ENCODE results near the gene TMEM14C. TPM values are rescaled to one million over a fixed set of nuclear protein-coding genes. Genes with fewer than 3 reads are reported as not detected.

The TMEM14C gene
- total and polyA plus RNA-seq, 4 donors: 52.8 to 173 (median 78.3) TPM

DNA sequence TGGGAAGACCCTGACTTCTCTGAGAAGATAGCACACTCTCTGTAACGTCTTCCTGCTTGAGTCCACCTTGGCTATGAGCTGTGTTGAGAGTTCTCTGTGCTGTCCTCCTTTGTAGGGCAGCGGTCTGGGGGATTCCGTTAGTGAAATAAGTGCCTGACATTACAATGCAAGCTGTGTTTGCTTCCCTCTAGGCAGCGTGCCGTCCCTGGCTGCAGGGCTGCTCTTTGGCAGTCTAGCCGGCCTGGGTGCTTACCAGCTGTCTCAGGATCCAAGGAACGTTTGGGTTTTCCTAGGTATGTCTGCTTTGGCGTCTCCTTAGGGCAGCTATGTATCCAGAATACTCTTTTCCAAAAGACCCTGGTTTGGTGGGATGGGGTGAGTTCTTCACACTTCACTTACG is 2.8 kb downstream of the TMEM14C start:
- no peak overlapping the region for H3K27ac ChIP-seq (ENCODE audit: low read depth in 1 of 2, low read length in 1 of 2)
- H3K27me3 ChIP-seq (ENCODE audit: control insufficient read depth in 3 of 3, insufficient read depth in 3 of 3, low read length in 2 of 3): no peaks in the 10 kb centered on the region
- H3K9ac ChIP-seq (ENCODE audit: insufficient read depth in 1 of 2, low read length in 2 of 2): no peak overlapping the region
- DNase-seq: no peak
- peaks cover 4 to 25% (median 7%) of the 10 kb centered on the region in 5 donors for H3K4me1 ChIP-seq (ENCODE audit: control insufficient read depth in 5 of 5, insufficient read depth in 5 of 5, low read length in 5 of 5)
- TF ChIP-seq, protein P1, sequence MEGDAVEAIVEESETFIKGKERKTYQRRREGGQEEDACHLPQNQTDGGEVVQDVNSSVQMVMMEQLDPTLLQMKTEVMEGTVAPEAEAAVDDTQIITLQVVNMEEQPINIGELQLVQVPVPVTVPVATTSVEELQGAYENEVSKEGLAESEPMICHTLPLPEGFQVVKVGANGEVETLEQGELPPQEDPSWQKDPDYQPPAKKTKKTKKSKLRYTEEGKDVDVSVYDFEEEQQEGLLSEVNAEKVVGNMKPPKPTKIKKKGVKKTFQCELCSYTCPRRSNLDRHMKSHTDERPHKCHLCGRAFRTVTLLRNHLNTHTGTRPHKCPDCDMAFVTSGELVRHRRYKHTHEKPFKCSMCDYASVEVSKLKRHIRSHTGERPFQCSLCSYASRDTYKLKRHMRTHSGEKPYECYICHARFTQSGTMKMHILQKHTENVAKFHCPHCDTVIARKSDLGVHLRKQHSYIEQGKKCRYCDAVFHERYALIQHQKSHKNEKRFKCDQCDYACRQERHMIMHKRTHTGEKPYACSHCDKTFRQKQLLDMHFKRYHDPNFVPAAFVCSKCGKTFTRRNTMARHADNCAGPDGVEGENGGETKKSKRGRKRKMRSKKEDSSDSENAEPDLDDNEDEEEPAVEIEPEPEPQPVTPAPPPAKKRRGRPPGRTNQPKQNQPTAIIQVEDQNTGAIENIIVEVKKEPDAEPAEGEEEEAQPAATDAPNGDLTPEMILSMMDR (IDR thresholded peaks at IDR 0.05; ENCODE audit: control extremely low read depth, extremely low read depth): no peak
- WGBS, 2 donors: 88 to 93% methylated on average over 9 of the region's 9 CpGs
- ATAC-seq (ENCODE audit: insufficient read depth, low FRiP score): no peak
- peaks cover 0 to 24% (median 17%) of the 10 kb centered on the region in 4 donors for H3K36me3 ChIP-seq (ENCODE audit: control insufficient read depth in 4 of 4, insufficient read depth in 4 of 4, low read length in 4 of 4)
- no peaks in the 10 kb centered on the region for H3K9me3 ChIP-seq (ENCODE audit: control insufficient read depth in 4 of 4, insufficient read depth in 3 of 4, low read length in 3 of 4)
- H3K4me3 ChIP-seq: no peak overlapping the region

DNA sequence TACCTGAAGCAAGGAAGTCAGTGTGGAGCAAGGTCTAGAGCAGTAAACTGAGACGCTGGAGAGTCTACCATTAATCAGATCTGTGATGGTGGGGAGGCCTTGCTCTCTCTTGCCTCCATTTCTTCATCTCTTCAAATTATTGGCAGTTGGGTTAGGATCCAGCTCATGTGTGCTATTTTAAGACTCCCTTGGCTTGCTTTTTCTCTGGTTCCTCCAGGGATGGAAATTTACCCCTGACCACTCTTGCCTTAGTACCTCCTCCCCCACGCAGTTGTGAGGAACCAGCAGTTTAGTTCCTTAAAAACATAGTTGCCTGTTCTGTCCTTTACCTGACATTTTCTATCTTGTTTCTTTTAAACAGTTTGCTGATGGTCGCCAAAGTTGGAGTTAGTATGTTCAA is 7.4 kb downstream of the TMEM14C start:
- Histone ChIP-seq H3K4me3 (no peak overlapping the region), H3K36me3 (ENCODE audit: control insufficient read depth in 4 of 4, insufficient read depth in 4 of 4, low read length in 4 of 4) (peaks cover 8 to 35% (median 25%) of the 10 kb centered on the region in 4 donors), H3K27ac (ENCODE audit: low read depth in 1 of 2, low read length in 1 of 2) (no peak overlapping the region), H3K9ac (ENCODE audit: insufficient read depth in 1 of 2, low read length in 2 of 2) (no peak overlapping the region), H3K4me1 (ENCODE audit: control insufficient read depth in 5 of 5, insufficient read depth in 5 of 5, low read length in 5 of 5) (no peaks in the 10 kb centered on the region), H3K9me3 (ENCODE audit: control insufficient read depth in 4 of 4, insufficient read depth in 3 of 4, low read length in 3 of 4) (no peaks in the 10 kb centered on the region), H3K27me3 (ENCODE audit: control insufficient read depth in 3 of 3, insufficient read depth in 3 of 3, low read length in 2 of 3) (no peaks in the 10 kb centered on the region)
- WGBS, 2 donors: 63 to 82% methylated on average over 3 of the region's 3 CpGs
- ATAC-seq (ENCODE audit: insufficient read depth, low FRiP score) (no peak), DNase-seq (no peak)
- TF ChIP-seq, protein P1 (IDR thresholded peaks at IDR 0.05; ENCODE audit: control extremely low read depth, extremely low read depth): no peak

DNA sequence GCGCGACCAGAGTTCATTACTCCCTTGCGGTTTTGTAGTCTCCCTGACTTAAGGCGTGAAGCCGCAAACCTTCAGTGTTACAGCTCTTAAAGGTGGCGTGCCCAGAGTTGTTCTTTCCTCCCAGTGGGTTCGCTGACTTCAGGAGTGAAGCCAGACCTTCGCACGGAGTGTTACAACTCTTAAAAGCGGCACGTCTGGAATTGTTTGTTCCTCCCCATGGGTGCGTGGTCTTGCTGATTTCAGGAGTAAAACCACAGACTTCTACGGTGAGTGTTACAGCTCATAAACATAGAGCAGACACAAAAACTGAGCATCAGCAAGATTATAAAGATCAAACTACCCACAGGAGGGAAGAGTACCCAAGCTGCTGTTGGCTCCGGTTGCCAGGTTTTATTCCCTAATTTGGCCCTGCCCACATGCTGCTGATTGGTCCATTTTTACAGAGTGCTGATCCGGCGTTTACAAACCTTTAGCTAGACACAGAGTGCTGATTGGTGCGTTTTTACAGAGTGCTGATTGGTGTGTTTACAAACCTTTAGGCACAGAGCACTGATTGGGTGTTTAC is 10.4 kb downstream of the TMEM14C start:
- DNase-seq (no peak), ATAC-seq (ENCODE audit: insufficient read depth, low FRiP score) (no peak)
- no peaks in the 10 kb centered on the region for H3K4me1 ChIP-seq (ENCODE audit: control insufficient read depth in 5 of 5, insufficient read depth in 5 of 5, low read length in 5 of 5)
- H3K9ac ChIP-seq (ENCODE audit: insufficient read depth in 1 of 2, low read length in 2 of 2): no peak overlapping the region
- no peaks in the 10 kb centered on the region for H3K9me3 ChIP-seq (ENCODE audit: control insufficient read depth in 4 of 4, insufficient read depth in 3 of 4, low read length in 3 of 4)
- no peak overlapping the region for H3K27ac ChIP-seq (ENCODE audit: low read depth in 1 of 2, low read length in 1 of 2)
- no peaks in the 10 kb centered on the region for H3K27me3 ChIP-seq (ENCODE audit: control insufficient read depth in 3 of 3, insufficient read depth in 3 of 3, low read length in 2 of 3)
- TF ChIP-seq, protein P1 (IDR thresholded peaks at IDR 0.05; ENCODE audit: control extremely low read depth, extremely low read depth): no peak
- WGBS, 2 donors: 94 to 95% methylated on average over 17 of the region's 17 CpGs
- H3K36me3 ChIP-seq (ENCODE audit: control insufficient read depth in 4 of 4, insufficient read depth in 4 of 4, low read length in 4 of 4): peaks cover 8 to 19% (median 12%) of the 10 kb centered on the region in 4 donors
- H3K4me3 ChIP-seq: no peak overlapping the region

DNA sequence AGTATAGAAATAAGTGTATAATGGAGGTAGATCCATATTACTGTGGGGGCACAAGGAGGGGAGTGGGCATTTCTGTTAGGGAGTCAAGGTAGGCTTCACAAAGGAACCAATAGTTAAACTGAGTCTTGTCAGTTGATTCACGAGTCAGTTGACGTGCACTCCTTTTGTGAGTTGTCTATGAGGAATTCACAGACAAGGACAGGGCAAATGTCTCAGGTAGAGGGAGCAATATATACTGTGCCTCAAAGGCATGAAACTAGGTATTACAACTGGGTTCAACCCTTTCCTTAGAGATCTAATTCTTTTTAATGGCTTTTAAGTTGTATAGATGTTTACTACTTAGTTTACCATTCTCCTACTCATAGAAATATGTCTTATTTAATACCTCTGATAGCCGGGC is 11.0 kb downstream of the TMEM14C start:
- Histone ChIP-seq H3K4me3 (no peak overlapping the region), H3K9me3 (ENCODE audit: control insufficient read depth in 4 of 4, insufficient read depth in 3 of 4, low read length in 3 of 4) (no peaks in the 10 kb centered on the region), H3K27me3 (ENCODE audit: control insufficient read depth in 3 of 3, insufficient read depth in 3 of 3, low read length in 2 of 3) (no peaks in the 10 kb centered on the region), H3K9ac (ENCODE audit: insufficient read depth in 1 of 2, low read length in 2 of 2) (no peak overlapping the region), H3K36me3 (ENCODE audit: control insufficient read depth in 4 of 4, insufficient read depth in 4 of 4, low read length in 4 of 4) (peaks cover 8 to 16% (median 11%) of the 10 kb centered on the region in 4 donors), H3K4me1 (ENCODE audit: control insufficient read depth in 5 of 5, insufficient read depth in 5 of 5, low read length in 5 of 5) (no peaks in the 10 kb centered on the region), H3K27ac (ENCODE audit: low read depth in 1 of 2, low read length in 1 of 2) (no peak overlapping the region)
- TF ChIP-seq, protein P1 (IDR thresholded peaks at IDR 0.05; ENCODE audit: control extremely low read depth, extremely low read depth): no peak
- ATAC-seq (ENCODE audit: insufficient read depth, low FRiP score): no peak
- WGBS, 2 donors: 96% methylated on average over 3 of the region's 3 CpGs
- no peak for DNase-seq

All from lung (tissue), 12 donors.